Right lobe of liver (tissue), 6 donors: ENCODE results near the gene ZFPM1. TPM values are rescaled to one million over a fixed set of nuclear protein-coding genes. Genes with fewer than 3 reads are reported as not detected.

ENCODE experiments used
- ATAC-seq, 4 donors: fragments of 200-7000 bp; cut with Tn5 transposase; one replicate each; pipeline ENCODE4 v1.9.1; 2020; ENCODE audit warnings: mild to moderate bottlenecking in 4 of 4, moderate library complexity in 4 of 4
- DNase-seq, 3 donors: peaks; one replicate each; pipeline ENCODE4 v3.0.0-alpha.2; 2020
- H3K27ac ChIP-seq, 3 donors: fragments of 200-600 bp; one replicate each; pipeline ENCODE4 v1.8.0; 2022
- H3K27me3 ChIP-seq, 2 donors: fragments of 200-600 bp; one replicate each; pipeline ENCODE4 v1.8.0; 2022
- H3K36me3 ChIP-seq, 4 donors: fragments of 200-600 bp; sonication (generic) in 1 of 4; one replicate each; pipeline versions ENCODE4 v1.5.1 to v1.8.0; 2017 to 2022; ENCODE audit warnings: control low read depth in 1 of 4
- H3K4me1 ChIP-seq, 4 donors: fragments of 200-600 bp; sonication (generic) in 1 of 4; one replicate each; pipeline versions ENCODE4 v1.5.1 to v1.8.0; 2017 to 2022; ENCODE audit warnings: control low read depth in 1 of 4
- H3K4me3 ChIP-seq, 3 donors: fragments of 200-600 bp; one replicate each; pipeline ENCODE4 v1.8.0; 2022
- H3K9me3 ChIP-seq, 4 donors: fragments of 200-600 bp; sonication (generic) in 1 of 4; one replicate each; pipeline versions ENCODE4 v1.5.1 to v1.8.0; 2017 to 2022; ENCODE audit warnings: control low read depth in 1 of 4
- CTCF ChIP-seq, 4 donors: fragments of 200-600 bp in 3 of 4; fragments of 450-650 bp in 1 of 4; IDR thresholded peaks; one replicate each; pipeline versions ENCODE4 v1.5.1 to v1.8.0; 2016 to 2022; ENCODE audit warnings: antibody characterized with exemption in 4 of 4, mild to moderate bottlenecking in 2 of 4
- POLR2A ChIP-seq: fragments of 450-650 bp; IDR thresholded peaks from one replicate; pipeline ENCODE4 v1.6.1; 2017; ENCODE audit warnings: antibody characterized with exemption, mild to moderate bottlenecking
- WGBS: methylation state at CpG from one replicate; pipeline ENCODE4 v1.1.6; 2018; ENCODE audit warnings: low coverage, low lambda C conversion rate; ENCODE audit not compliant: insufficient coverage; ENCODE audit errors: missing lambda C conversion rate; 5-methylcytosine and 5-hydroxymethylcytosine counted together
- intact Hi-C, 2 donors: fragments of 100-400 bp; cut with DNase I; formaldehyde crosslinking; loops; one replicate each; pipeline versions ENCODE4 v1.11.2 to v1.14.1; 2022
- total RNA-seq, 6 experiments: library from RNA; depleted of rRNA in 2 of 6; stranded (reverse); fragments of >200 nt in 2 of 6; fragmentation: NEBNext Ultra II Directional in 3 of 6; extraction: Animal tissue kit (Norgen Biotek cat#: 25700) in 3 of 6; gene quantifications; one replicate each; pipeline versions ENCODE4 v1.1.0 to v1.2.4, GENCODE V29; 2016 to 2023
- donor health status: DM: no; HTN: yes; CAD: no.
- donor health status: DM: no; HTN: no; CAD: no.
- donor health status: DM: no; HTN: no; CAD: no.
- donor health status: DM: no; HTN: yes; CAD: no.
- donor health status: DM: no; HTN: yes; CAD: no.

Gene ZFPM1
- total RNA-seq, 6 experiments from 2014 or later = 3.8 to 15.5 (median 8.3) TPM

- H3K27me3 ChIP-seq = no peaks in the 10 kb centered on the region
- no peaks in the 10 kb centered on the region for H3K36me3 ChIP-seq
- ATAC-seq (no peak), DNase-seq (peak in 1 of 3 donors; percentile 17)
- intact Hi-C loops = loop anchor here in 1 of 2 donors (5.0 kb wide), 1 partner anchor 87 kb away; no protein-coding TSS in a partner anchor
- TF ChIP-seq POLR2A (no peak), CTCF (IDR thresholded peaks at IDR 0.05) (no peak)
- no peak overlapping the region for H3K27ac ChIP-seq
- H3K4me3 ChIP-seq = no peak overlapping the region
- peaks cover 0 to 12% (median 0%) of the 10 kb centered on the region in 4 donors for H3K4me1 ChIP-seq
- WGBS = 77% methylated on average over 3 of the region's 22 CpGs
- no peaks in the 10 kb centered on the region for H3K9me3 ChIP-seq
Measured at GRCh38 chr16:88528902-88529318, 75.8 kb downstream of the ZFPM1 start.

GRCh38 chr16:88529596-88529995 is 76.5 kb downstream of the ZFPM1 start:
- Histone ChIP-seq H3K4me3 (no peak overlapping the region), H3K4me1 (peaks cover 0 to 9% (median 0%) of the 10 kb centered on the region in 4 donors), H3K27me3 (no peaks in the 10 kb centered on the region), H3K27ac (no peak overlapping the region), H3K36me3 (no peaks in the 10 kb centered on the region), H3K9me3 (no peaks in the 10 kb centered on the region)
- TF ChIP-seq CTCF (IDR thresholded peaks at IDR 0.05) (no peak), POLR2A (no peak)
- intact Hi-C loops = loop anchor here in 1 of 2 donors (5.0 kb wide), 1 partner anchor 87 kb away; no protein-coding TSS in a partner anchor
- DNase-seq = peak in 1 of 3 donors; percentile 16
- no peak for ATAC-seq
- 75% methylated on average over 9 of the region's 9 CpGs for WGBS

GRCh38 chr16:88530051-88530857 is 77.2 kb downstream of the ZFPM1 start:
- WGBS = 0% methylated on average over 1 of the region's 27 CpGs
- TF ChIP-seq POLR2A (no peak), CTCF (IDR thresholded peaks at IDR 0.05) (no peak)
- DNase-seq (peak in 1 of 3 donors; percentile 16), ATAC-seq (no peak)
- Histone ChIP-seq H3K36me3 (no peaks in the 10 kb centered on the region), H3K27ac (no peak overlapping the region), H3K27me3 (no peaks in the 10 kb centered on the region), H3K4me3 (no peak overlapping the region), H3K4me1 (peaks cover 0 to 2% (median 0%) of the 10 kb centered on the region in 4 donors), H3K9me3 (no peaks in the 10 kb centered on the region)
- intact Hi-C loops = loop anchor here in 1 of 2 donors (5.0 kb wide), 1 partner anchor 88 kb away; no protein-coding TSS in a partner anchor

GRCh38 chr16:88530858-88531203 is 77.8 kb downstream of the ZFPM1 start:
- ATAC-seq = no peak

More at GRCh38 chr16:88530858-88531203, 77.8 kb downstream of the ZFPM1 start:
- intact Hi-C loops = loop anchor here in 1 of 2 donors (5.0 kb wide), 1 partner anchor 89 kb away; no protein-coding TSS in a partner anchor
- Histone ChIP-seq H3K4me1 (no peaks in the 10 kb centered on the region), H3K27me3 (no peaks in the 10 kb centered on the region), H3K27ac (no peak overlapping the region), H3K9me3 (no peaks in the 10 kb centered on the region), H3K36me3 (no peaks in the 10 kb centered on the region), H3K4me3 (no peak overlapping the region)
- WGBS = 58% methylated on average over 2 of the region's 11 CpGs
- peak in 1 of 3 donors; percentile 10 for DNase-seq
- TF ChIP-seq POLR2A (no peak), CTCF (IDR thresholded peaks at IDR 0.05) (no peak)
